ENCODE results near the gene CEP135.

CEP135 gene

DNA sequence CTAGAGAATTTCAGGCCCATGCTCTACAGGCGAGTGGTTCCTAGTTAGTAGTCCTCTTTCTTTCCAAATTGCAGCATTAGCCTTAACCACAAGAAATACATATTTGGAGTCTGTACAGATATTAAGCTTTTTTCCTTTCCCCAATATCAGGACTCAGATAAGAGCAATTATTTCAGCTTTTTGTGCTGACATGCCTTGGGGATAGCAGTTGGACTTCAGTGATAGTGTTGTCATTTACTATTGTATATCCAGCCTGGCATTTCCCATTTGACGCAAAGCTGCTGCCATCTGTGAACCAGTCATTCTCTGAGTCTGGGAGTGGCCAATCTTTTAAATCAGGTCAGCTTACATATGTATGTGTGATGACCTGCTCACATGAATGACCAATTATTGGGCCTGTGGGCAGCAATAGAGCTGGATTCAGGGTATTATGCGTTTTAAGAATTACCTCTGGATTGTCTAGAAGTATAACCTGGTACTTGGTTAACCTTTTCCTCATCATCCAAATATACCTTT lies 6.8 kb upstream of the CEP135 start:
- Histone ChIP-seq H3K27ac (ENCODE audit: low read length) (no peak overlapping the region), H3K4me3 (ENCODE audit: low read depth in 1 of 2, low read length in 2 of 2) (no peak overlapping the region)

DNA sequence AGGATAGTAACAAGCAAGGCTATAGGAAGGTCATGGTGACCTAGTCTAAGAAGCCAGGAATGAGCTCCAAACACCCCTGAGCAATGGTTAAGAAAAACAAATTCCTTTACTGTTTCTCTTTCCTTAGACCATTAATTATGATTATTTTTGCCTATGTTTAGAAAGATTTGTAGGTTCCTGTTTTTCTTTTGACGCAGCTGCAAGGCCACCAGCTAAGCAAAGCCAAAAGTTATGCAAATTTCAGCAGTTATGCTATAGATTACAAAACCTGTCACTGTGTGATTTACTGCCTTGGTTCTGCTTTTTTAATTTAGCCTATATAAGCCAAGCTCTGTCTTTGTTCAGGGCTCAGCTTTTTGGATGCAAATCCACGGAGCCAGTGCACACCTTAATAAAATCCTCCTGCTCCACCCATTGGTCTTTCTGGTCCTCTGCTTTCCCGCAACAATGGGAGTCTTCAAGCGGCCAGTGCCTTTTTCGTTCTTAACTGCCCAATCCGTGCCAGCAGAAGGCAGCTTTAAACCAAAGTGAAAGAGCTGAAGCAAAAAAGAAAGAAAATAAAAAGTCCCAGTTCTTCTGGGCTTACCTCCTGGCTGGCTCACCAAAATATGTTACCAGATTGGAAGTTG lies 1.4 kb upstream of the CEP135 start:
- Histone ChIP-seq H3K4me1 (ENCODE audit: insufficient read depth, low read length) (peaks cover 37% of the 10 kb centered on the region), H3K4me2 (ENCODE audit: insufficient read depth, low read length) (peak overlapping the region; percentile 70), H3K27me3 (ENCODE audit: insufficient read depth, low read length, poor library complexity) (no peaks in the 10 kb centered on the region), H3K36me3 (ENCODE audit: insufficient read depth, low read length) (peaks cover 4% of the 10 kb centered on the region), H2AFZ (ENCODE audit: low read depth, low read length) (peak overlapping the region; percentile 81), H3K27ac (ENCODE audit: low read length) (no peak overlapping the region), H3K9ac (ENCODE audit: low read depth, low read length) (peak overlapping the region; percentile 78; the same call in 1 of the 2 replicates), H3K9me3 (ENCODE audit: insufficient read depth, low read length, severe bottlenecking) (no peaks in the 10 kb centered on the region), H4K20me1 (ENCODE audit: insufficient read depth, low read length) (no peaks in the 10 kb centered on the region), H3K79me2 (ENCODE audit: insufficient read depth, low read length) (peaks cover 36% of the 10 kb centered on the region), H3K4me3 (ENCODE audit: low read depth in 1 of 2, low read length in 2 of 2) (no peak overlapping the region)
- DNase-seq (no peak), ATAC-seq (ENCODE audit: insufficient read depth, low read depth) (no peak)
- TF ChIP-seq, protein P1, sequence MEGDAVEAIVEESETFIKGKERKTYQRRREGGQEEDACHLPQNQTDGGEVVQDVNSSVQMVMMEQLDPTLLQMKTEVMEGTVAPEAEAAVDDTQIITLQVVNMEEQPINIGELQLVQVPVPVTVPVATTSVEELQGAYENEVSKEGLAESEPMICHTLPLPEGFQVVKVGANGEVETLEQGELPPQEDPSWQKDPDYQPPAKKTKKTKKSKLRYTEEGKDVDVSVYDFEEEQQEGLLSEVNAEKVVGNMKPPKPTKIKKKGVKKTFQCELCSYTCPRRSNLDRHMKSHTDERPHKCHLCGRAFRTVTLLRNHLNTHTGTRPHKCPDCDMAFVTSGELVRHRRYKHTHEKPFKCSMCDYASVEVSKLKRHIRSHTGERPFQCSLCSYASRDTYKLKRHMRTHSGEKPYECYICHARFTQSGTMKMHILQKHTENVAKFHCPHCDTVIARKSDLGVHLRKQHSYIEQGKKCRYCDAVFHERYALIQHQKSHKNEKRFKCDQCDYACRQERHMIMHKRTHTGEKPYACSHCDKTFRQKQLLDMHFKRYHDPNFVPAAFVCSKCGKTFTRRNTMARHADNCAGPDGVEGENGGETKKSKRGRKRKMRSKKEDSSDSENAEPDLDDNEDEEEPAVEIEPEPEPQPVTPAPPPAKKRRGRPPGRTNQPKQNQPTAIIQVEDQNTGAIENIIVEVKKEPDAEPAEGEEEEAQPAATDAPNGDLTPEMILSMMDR (IDR thresholded peaks at IDR 0.05; ENCODE audit: borderline replicate concordance, extremely low read depth, low read length, poor library complexity, severe bottlenecking) = no peak
- TF ChIP-seq EZH2 (IDR thresholded peaks at IDR 0.05; ENCODE audit: borderline replicate concordance, low read depth, low read length, severe bottlenecking) = no peak

More for the DNA sequence above, 6.8 kb upstream of the CEP135 start:
- Histone ChIP-seq H3K9me3 (ENCODE audit: insufficient read depth, low read length, severe bottlenecking) (no peaks in the 10 kb centered on the region), H3K4me2 (ENCODE audit: insufficient read depth, low read length) (no peak overlapping the region), H3K27me3 (ENCODE audit: insufficient read depth, low read length, poor library complexity) (no peaks in the 10 kb centered on the region), H3K79me2 (ENCODE audit: insufficient read depth, low read length) (no peaks in the 10 kb centered on the region), H3K4me1 (ENCODE audit: insufficient read depth, low read length) (no peaks in the 10 kb centered on the region), H4K20me1 (ENCODE audit: insufficient read depth, low read length) (no peaks in the 10 kb centered on the region), H2AFZ (ENCODE audit: low read depth, low read length) (no peak overlapping the region), H3K9ac (ENCODE audit: low read depth, low read length) (no peak overlapping the region), H3K36me3 (ENCODE audit: insufficient read depth, low read length) (no peaks in the 10 kb centered on the region)
- DNase-seq (no peak), ATAC-seq (ENCODE audit: insufficient read depth, low read depth) (no peak)
- TF ChIP-seq EZH2 (IDR thresholded peaks at IDR 0.05; ENCODE audit: borderline replicate concordance, low read depth, low read length, severe bottlenecking) = no peak
- TF ChIP-seq, protein P1 (IDR thresholded peaks at IDR 0.05; ENCODE audit: borderline replicate concordance, extremely low read depth, low read length, poor library complexity, severe bottlenecking) = no peak

DNA sequence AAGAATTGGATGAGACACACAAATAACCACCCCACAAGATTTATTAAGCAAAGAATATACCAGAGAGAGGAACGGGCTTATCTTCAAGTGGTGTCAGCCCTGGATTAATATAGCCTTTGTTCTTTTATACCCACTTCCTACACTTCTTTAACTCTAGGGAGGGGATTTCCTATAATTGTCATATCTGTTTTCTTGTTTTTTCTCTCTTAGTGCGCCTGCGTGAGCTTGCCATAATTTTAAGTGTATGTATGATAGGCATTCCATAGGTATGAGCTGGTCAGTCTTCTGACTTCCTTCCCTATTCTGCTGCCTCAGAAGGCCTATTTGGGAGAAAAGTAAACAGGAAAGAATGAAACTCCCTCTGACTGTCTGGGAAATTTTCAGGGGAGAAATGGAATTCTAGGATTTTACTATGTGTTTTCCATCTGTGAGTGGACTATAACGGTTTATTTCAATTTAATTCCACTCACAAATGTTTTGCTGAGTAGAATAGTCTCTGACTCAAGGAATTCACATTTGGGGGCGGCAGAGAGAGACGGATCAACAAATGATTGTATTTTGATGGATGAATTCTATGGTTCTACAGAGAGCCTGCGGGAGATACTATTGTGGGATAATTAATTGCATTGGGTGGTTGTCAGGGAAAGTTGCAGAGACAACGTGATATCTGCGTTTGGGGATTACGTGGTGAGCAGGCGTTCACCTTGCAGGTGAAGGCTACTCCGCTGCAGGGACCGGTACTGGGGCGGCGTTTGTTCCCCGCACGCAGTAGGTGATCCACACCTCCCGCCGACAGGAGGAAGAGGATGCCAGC lies 626 bp upstream of the CEP135 start:
- H3K9ac ChIP-seq (ENCODE audit: low read depth, low read length) = peak overlapping the region; percentile 78
- ATAC-seq (ENCODE audit: insufficient read depth, low read depth) (no peak; the same call in 2 of the 3 replicates), DNase-seq (no peak)
- peak overlapping the region; percentile 70 for H3K4me2 ChIP-seq (ENCODE audit: insufficient read depth, low read length)
- H4K20me1 ChIP-seq (ENCODE audit: insufficient read depth, low read length) = no peaks in the 10 kb centered on the region
- peaks cover 42% of the 10 kb centered on the region for H3K79me2 ChIP-seq (ENCODE audit: insufficient read depth, low read length)
- peaks cover 39% of the 10 kb centered on the region for H3K4me1 ChIP-seq (ENCODE audit: insufficient read depth, low read length)
- peaks cover 11% of the 10 kb centered on the region for H3K36me3 ChIP-seq (ENCODE audit: insufficient read depth, low read length)
- no peaks in the 10 kb centered on the region for H3K9me3 ChIP-seq (ENCODE audit: insufficient read depth, low read length, severe bottlenecking)
- peak overlapping the region; percentile 81 for H2AFZ ChIP-seq (ENCODE audit: low read depth, low read length)
- TF ChIP-seq EZH2 (IDR thresholded peaks at IDR 0.05; ENCODE audit: borderline replicate concordance, low read depth, low read length, severe bottlenecking) = no peak
- TF ChIP-seq, protein P1 (IDR thresholded peaks at IDR 0.05; ENCODE audit: borderline replicate concordance, extremely low read depth, low read length, poor library complexity, severe bottlenecking) = no peak
- peak overlapping the region; percentile 10 to 81; a peak in 3 of 4 replicates for H3K4me3 ChIP-seq (ENCODE audit: low read depth in 1 of 2, low read length in 2 of 2)
- H3K27me3 ChIP-seq (ENCODE audit: insufficient read depth, low read length, poor library complexity) = no peaks in the 10 kb centered on the region
- peak overlapping the region; percentile 57 for H3K27ac ChIP-seq (ENCODE audit: low read length)
